ENCODE data around the gene TUBA4A.
"Not testable (repeated sequence)": the region's sequence is repeated elsewhere in the genome, so short reads cannot be mapped to it uniquely, and the experiment has no call there.

Gene TUBA4A

GRCh38 chr2:219274361-219274921, 20.7 kb upstream of the TUBA4A start:
- no peak for FAIRE-seq
- TF ChIP-seq POLR2A (IDR thresholded peaks at IDR 0.05; ENCODE audit: low read depth, low read length) (no peak), POLR2AphosphoS5 (IDR thresholded peaks at IDR 0.05; ENCODE audit: low read depth, low read length) (no peak), TAF1 (IDR thresholded peaks at IDR 0.05; ENCODE audit: borderline replicate concordance, low read depth, low read length) (no peak)
- DNase-seq (ENCODE audit: insufficient read length), result no peak

- no peak for DNase-seq (ENCODE audit: insufficient read length)
- FAIRE-seq, result no peak
- TF ChIP-seq POLR2AphosphoS5 (IDR thresholded peaks at IDR 0.05; ENCODE audit: low read depth, low read length) (no peak), TAF1 (IDR thresholded peaks at IDR 0.05; ENCODE audit: borderline replicate concordance, low read depth, low read length) (no peak), POLR2A (IDR thresholded peaks at IDR 0.05; ENCODE audit: low read depth, low read length) (no peak)
These were observed 20.2 kb upstream of the TUBA4A start for GRCh38 chr2:219273937-219274336.

- TF ChIP-seq POLR2A (IDR thresholded peaks at IDR 0.05; ENCODE audit: low read depth, low read length) (no peak), TAF1 (IDR thresholded peaks at IDR 0.05; ENCODE audit: borderline replicate concordance, low read depth, low read length) (no peak), POLR2AphosphoS5 (IDR thresholded peaks at IDR 0.05; ENCODE audit: low read depth, low read length) (no peak)
- DNase-seq (ENCODE audit: insufficient read length), result no peak
- FAIRE-seq, result no peak
These were observed 19.3 kb upstream of the TUBA4A start for GRCh38 chr2:219272995-219273394.

GRCh38 chr2:219272356-219272755, 18.6 kb upstream of the TUBA4A start:
- DNase-seq (ENCODE audit: insufficient read length), result no peak
- TF ChIP-seq POLR2AphosphoS5 (IDR thresholded peaks at IDR 0.05; ENCODE audit: low read depth, low read length) (no peak), TAF1 (IDR thresholded peaks at IDR 0.05; ENCODE audit: borderline replicate concordance, low read depth, low read length) (no peak), POLR2A (IDR thresholded peaks at IDR 0.05; ENCODE audit: low read depth, low read length) (no peak)
- no peak for FAIRE-seq

DNA sequence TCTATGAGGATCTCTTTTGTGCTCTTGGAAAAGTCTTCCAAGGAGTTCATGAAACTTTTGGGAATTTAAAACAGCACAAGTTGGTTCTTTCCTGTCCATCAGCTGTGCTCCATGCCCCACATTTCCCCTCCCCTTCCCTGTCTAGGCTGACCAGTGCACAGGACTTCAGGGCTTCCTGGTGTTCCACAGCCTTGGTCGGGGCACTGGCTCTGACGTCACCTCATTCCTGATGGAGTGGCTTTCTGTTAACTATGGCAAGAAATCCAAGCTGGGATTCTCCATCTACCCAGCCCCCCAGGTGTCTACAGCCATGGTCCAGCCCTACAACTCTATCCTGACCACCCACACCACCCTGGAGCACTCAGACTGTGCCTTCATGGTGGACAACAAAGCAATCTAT, 17.3 kb upstream of the TUBA4A start:
- no peak for TF ChIP-seq POLR2A (IDR thresholded peaks at IDR 0.05; ENCODE audit: low read depth, low read length)
- TF ChIP-seq POLR2AphosphoS5 (IDR thresholded peaks at IDR 0.05; ENCODE audit: low read depth, low read length), result no peak
- no peak for TF ChIP-seq TAF1 (IDR thresholded peaks at IDR 0.05; ENCODE audit: borderline replicate concordance, low read depth, low read length)
- DNase-seq (ENCODE audit: insufficient read length) (no peak), FAIRE-seq (no peak)

GRCh38 chr2:219270055-219270372, 16.3 kb upstream of the TUBA4A start:
- TF ChIP-seq POLR2A (IDR thresholded peaks at IDR 0.05; ENCODE audit: low read depth, low read length) (no peak), TAF1 (IDR thresholded peaks at IDR 0.05; ENCODE audit: borderline replicate concordance, low read depth, low read length) (no peak), POLR2AphosphoS5 (IDR thresholded peaks at IDR 0.05; ENCODE audit: low read depth, low read length) (no peak)
- FAIRE-seq, result no peak
- no peak for DNase-seq (ENCODE audit: insufficient read length)

GRCh38 chr2:219269362-219270054, 15.8 kb upstream of the TUBA4A start:
- FAIRE-seq (no peak), DNase-seq (ENCODE audit: insufficient read length) (no peak)
- TF ChIP-seq POLR2AphosphoS5 (IDR thresholded peaks at IDR 0.05; ENCODE audit: low read depth, low read length), result no peak
- TF ChIP-seq POLR2A (IDR thresholded peaks at IDR 0.05; ENCODE audit: low read depth, low read length), result no peak
- TF ChIP-seq TAF1 (IDR thresholded peaks at IDR 0.05; ENCODE audit: borderline replicate concordance, low read depth, low read length), result no peak

GRCh38 chr2:219268294-219268693, 14.6 kb upstream of the TUBA4A start:
- TF ChIP-seq POLR2A (IDR thresholded peaks at IDR 0.05; ENCODE audit: low read depth, low read length), result no peak
- TF ChIP-seq POLR2AphosphoS5 (IDR thresholded peaks at IDR 0.05; ENCODE audit: low read depth, low read length), result no peak
- TF ChIP-seq TAF1 (IDR thresholded peaks at IDR 0.05; ENCODE audit: borderline replicate concordance, low read depth, low read length), result no peak
- DNase-seq (ENCODE audit: insufficient read length), result no peak
- FAIRE-seq, result no peak

DNA sequence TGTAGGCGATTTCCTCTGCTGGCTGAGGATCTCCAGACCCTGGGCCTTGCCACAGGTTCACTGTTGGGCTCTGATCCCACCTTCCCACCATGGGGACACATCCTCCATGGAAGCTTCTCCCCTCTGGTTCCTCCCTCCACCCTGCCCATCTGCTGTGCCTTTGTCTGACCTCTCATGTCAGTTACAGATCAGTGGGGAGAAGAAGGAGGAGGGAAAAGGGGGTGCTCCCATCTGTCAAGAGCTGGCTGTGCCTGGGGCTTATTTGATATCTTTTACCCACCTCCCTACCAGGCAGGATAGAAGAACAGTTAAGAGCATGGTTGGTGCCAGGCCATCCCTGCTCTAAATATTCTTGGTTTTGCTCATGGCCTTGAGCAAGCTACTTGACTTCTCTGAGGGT, 13.2 kb upstream of the TUBA4A start:
- no peak for DNase-seq (ENCODE audit: insufficient read length)
- TF ChIP-seq TAF1 (IDR thresholded peaks at IDR 0.05; ENCODE audit: borderline replicate concordance, low read depth, low read length), result no peak
- TF ChIP-seq POLR2A (IDR thresholded peaks at IDR 0.05; ENCODE audit: low read depth, low read length), result no peak
- TF ChIP-seq POLR2AphosphoS5 (IDR thresholded peaks at IDR 0.05; ENCODE audit: low read depth, low read length), result no peak

DNA sequence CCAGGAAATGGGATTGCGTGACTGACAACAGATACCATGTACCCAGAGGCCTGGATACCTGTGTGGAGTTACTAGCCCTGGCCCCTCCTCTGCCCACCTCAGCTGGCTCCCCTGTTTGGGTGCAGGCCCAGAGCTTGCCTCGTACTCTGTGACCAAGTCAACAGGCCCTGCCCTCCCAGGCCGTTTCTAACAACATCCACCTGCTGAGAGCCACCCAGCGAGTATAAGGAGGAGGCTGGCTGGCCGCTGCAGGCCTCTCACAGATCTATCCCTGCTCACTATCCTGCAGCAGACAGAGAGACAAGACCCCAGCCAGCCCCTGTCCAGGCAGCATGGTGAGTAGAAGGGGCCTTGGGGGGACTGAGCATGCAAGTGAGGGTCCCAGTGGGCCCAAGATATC, 12.5 kb upstream of the TUBA4A start:
- DNase-seq (ENCODE audit: insufficient read length) (no peak), FAIRE-seq (no peak)
- TF ChIP-seq POLR2A (IDR thresholded peaks at IDR 0.05; ENCODE audit: low read depth, low read length) (no peak), TAF1 (IDR thresholded peaks at IDR 0.05; ENCODE audit: borderline replicate concordance, low read depth, low read length) (no peak), POLR2AphosphoS5 (IDR thresholded peaks at IDR 0.05; ENCODE audit: low read depth, low read length) (no peak)

More for the DNA sequence above, 13.2 kb upstream of the TUBA4A start:
- FAIRE-seq, result no peak

GRCh38 chr2:219261024-219261855, 7.5 kb upstream of the TUBA4A start:
- TF ChIP-seq POLR2A (IDR thresholded peaks at IDR 0.05; ENCODE audit: low read depth, low read length) (no peak), POLR2AphosphoS5 (IDR thresholded peaks at IDR 0.05; ENCODE audit: low read depth, low read length) (no peak)
- no peak for FAIRE-seq

DNA sequence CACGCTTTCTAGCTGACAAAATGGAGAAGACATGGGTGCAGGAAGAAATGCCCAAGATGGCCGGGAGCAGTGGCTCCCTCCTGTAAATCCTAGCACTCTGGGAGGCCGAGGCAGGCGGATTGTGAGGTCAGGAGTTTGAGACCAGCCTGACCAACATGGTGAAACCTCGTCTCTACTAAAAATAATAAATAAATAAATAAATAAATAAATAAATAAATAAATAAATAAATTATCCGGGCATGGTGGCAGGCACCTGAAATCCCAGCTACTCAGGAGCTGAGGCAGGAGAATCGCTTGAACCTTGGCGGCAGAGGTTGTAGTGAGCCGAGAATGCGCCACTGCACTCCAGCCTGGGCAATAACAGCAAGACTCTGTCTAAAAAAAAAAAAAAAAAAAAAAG, 5.2 kb upstream of the TUBA4A start:
- FAIRE-seq; DNase-seq (ENCODE audit: insufficient read length): not testable (repeated sequence)

More at GRCh38 chr2:219261024-219261855, 7.5 kb upstream of the TUBA4A start:
- no peak for DNase-seq (ENCODE audit: insufficient read length)

Measured in GM12892 (cell line).